Neural cell (in vitro differentiated cells): ENCODE results near the gene VAT1L. TPM values are rescaled to one million over a fixed set of nuclear protein-coding genes. Genes with fewer than 3 reads are reported as not detected.

Source experiments
- H2AFZ ChIP-seq: fragments of 200-600, 300-800 bp; sonication (generic), shearing (Covaris generic); 2 replicates; pipeline ENCODE4 v1.6.0; 2014; ENCODE audit warnings: low read depth, mild to moderate bottlenecking, antibody characterized with exemption, low read length, moderate library complexity
- H3F3A ChIP-seq: fragments of 200-600 bp; shearing (Covaris generic); 2 replicates; pipeline ENCODE4 v1.6.1; 2016; ENCODE audit warnings: mild to moderate bottlenecking, moderate library complexity, mixed read lengths, antibody characterized with exemption, low read length; ENCODE audit not compliant: insufficient read depth, poor library complexity, severe bottlenecking
- H3K27ac ChIP-seq: fragments of 200-600, 300-800 bp; sonication (generic), shearing (Covaris generic); 2 replicates; pipeline ENCODE4 v1.5.1; 2014; ENCODE audit warnings: mild to moderate bottlenecking, low read length, moderate library complexity
- H3K27me3 ChIP-seq: fragments of 300-800, 200-600 bp; sonication (generic), shearing (Covaris generic); 2 replicates; pipeline ENCODE4 v1.6.0; 2014; ENCODE audit warnings: mild to moderate bottlenecking, low read depth, low read length, moderate library complexity; ENCODE audit not compliant: insufficient read depth
- H3K36me3 ChIP-seq: fragments of 300-800, 200-600 bp; sonication (generic), shearing (Covaris generic); 2 replicates; pipeline ENCODE4 v1.5.1; 2014; ENCODE audit warnings: mild to moderate bottlenecking, antibody characterized with exemption, low read length, moderate library complexity; ENCODE audit not compliant: insufficient read depth
- H3K4me2 ChIP-seq: fragments of 300-800, 200-600 bp; sonication (generic), shearing (Covaris generic); 2 replicates; pipeline ENCODE4 v1.6.0; 2014; ENCODE audit warnings: mild to moderate bottlenecking, low read length
- H3K4me3 ChIP-seq: fragments of 300-800, 200-600 bp; sonication (generic), shearing (Covaris generic); 2 replicates; pipeline ENCODE4 v1.5.1; 2014; ENCODE audit warnings: mild to moderate bottlenecking, low read length, moderate library complexity
- H3K79me2 ChIP-seq: fragments of 200-600 bp; shearing (Covaris generic); replicated peaks from 2 replicates; pipeline ENCODE4 v1.6.0; 2014; ENCODE audit warnings: mild to moderate bottlenecking, low read length, moderate library complexity; ENCODE audit not compliant: insufficient read depth
- H3K9ac ChIP-seq: fragments of 300-800, 200-600 bp; sonication (generic), shearing (Covaris generic); 2 replicates; pipeline ENCODE4 v1.6.1; 2016; ENCODE audit warnings: mild to moderate bottlenecking, low read length, mixed read lengths
- H3K9me2 ChIP-seq: fragments of 200-600 bp; shearing (Covaris generic); 2 replicates; pipeline ENCODE4 v1.6.1; 2016; ENCODE audit warnings: mild to moderate bottlenecking, low read length, mixed read lengths; ENCODE audit not compliant: insufficient read depth
- H3K9me3 ChIP-seq: fragments of 200-600, 300-800 bp; sonication (generic), shearing (Covaris generic); 2 replicates; pipeline ENCODE4 v1.6.1; 2016; ENCODE audit warnings: mild to moderate bottlenecking, mixed run types, low read length, moderate library complexity, mixed read lengths
- H4K20me1 ChIP-seq: fragments of 200-600 bp; shearing (Covaris generic); 2 replicates; pipeline ENCODE4 v1.6.1; 2016; ENCODE audit warnings: mild to moderate bottlenecking, mixed run types; ENCODE audit not compliant: insufficient read depth
- EP300 ChIP-seq: fragments of 450-650 bp; conservative IDR thresholded peaks from 2 replicates; pipeline ENCODE4 v1.6.1; 2014; ENCODE audit warnings: antibody characterized with exemption, mild to moderate bottlenecking, moderate library complexity; ENCODE audit not compliant: poor library complexity, severe bottlenecking
- EZH2 ChIP-seq: fragments of 200-600, 300-800 bp; shearing (Covaris generic), sonication (generic); IDR thresholded peaks from 2 replicates; pipeline ENCODE4 v1.6.1; 2014; ENCODE audit warnings: antibody characterized with exemption, low read length, borderline replicate concordance, mild to moderate bottlenecking; ENCODE audit not compliant: insufficient read depth, poor library complexity, severe bottlenecking
- MXI1 ChIP-seq: fragments of 450-650 bp; conservative IDR thresholded peaks from 2 replicates; pipeline ENCODE4 v1.6.1; 2014; ENCODE audit warnings: antibody characterized with exemption, mild to moderate bottlenecking; ENCODE audit not compliant: poor library complexity, severe bottlenecking
- POLR2AphosphoS5 ChIP-seq: IDR thresholded peaks from 2 replicates; pipeline ENCODE4 v1.6.1; 2012
- RAD21 ChIP-seq: fragments of 450-650 bp; conservative IDR thresholded peaks from 2 replicates; pipeline ENCODE4 v1.6.1; 2014; ENCODE audit warnings: antibody characterized with exemption, mild to moderate bottlenecking, moderate library complexity
- SMC3 ChIP-seq: fragments of 450-650 bp; conservative IDR thresholded peaks from 2 replicates; pipeline ENCODE4 v1.6.1; 2014; ENCODE audit warnings: antibody characterized with exemption, mild to moderate bottlenecking, moderate library complexity; ENCODE audit not compliant: poor library complexity
- TAF1 ChIP-seq: IDR thresholded peaks from 2 replicates; pipeline ENCODE4 v1.6.1; 2012; ENCODE audit warnings: low read depth
- polyA plus RNA-seq: library from polyadenylated mRNA; depleted of rRNA; stranded (reverse); fragments of >200 nt; gene quantifications from 2 replicates; pipeline ENCODE4 v1.2.3, GENCODE V29; 2014
- TF ChIP-seq, protein P1 (sequence below): IDR thresholded peaks from 2 replicates; pipeline ENCODE4 v1.6.1; 2012; ENCODE audit warnings: borderline replicate concordance
- TF ChIP-seq, protein P2 (sequence below): fragments of 450-650 bp; IDR thresholded peaks from 2 replicates; pipeline ENCODE4 v1.5.1; 2014; ENCODE audit warnings: antibody characterized with exemption, mild to moderate bottlenecking, moderate library complexity; ENCODE audit not compliant: poor library complexity, severe bottlenecking

The VAT1L gene
- polyA plus RNA-seq, 1 donor from 2014 or later = 54.5 TPM

DNA sequence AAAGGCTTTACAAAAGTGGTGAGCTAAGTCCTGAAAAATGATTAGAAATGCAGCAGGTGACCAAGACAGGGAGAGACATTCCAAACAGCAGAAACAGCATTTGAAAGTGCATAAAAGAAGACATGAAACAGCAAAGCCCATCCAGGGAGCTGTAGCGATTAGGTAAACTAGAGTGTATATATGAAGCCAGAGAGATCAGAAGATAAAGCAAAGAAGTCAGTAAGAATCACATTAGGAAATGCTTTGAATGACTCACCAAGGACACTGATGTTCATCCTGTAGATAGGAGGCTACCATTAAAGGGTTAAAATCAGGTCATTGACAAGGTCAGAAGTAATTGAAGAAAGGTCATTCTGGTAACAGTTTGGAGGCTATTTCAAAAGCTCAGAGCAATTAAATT, 27.6 kb upstream of the VAT1L start:
- no peaks in the 10 kb centered on the region for H3K9me2 ChIP-seq
- no peaks in the 10 kb centered on the region for H3K36me3 ChIP-seq
- no peak overlapping the region for H2AFZ ChIP-seq
- H3K79me2 ChIP-seq = no peaks in the 10 kb centered on the region
- H3K4me2 ChIP-seq = no peak overlapping the region
- no peak overlapping the region for H3K9ac ChIP-seq
- H3F3A ChIP-seq = no peaks in the 10 kb centered on the region
- no peaks in the 10 kb centered on the region for H4K20me1 ChIP-seq
- H3K4me3 ChIP-seq = no peak overlapping the region
- TF ChIP-seq SMC3 (no peak), EZH2 (no peak), MXI1 (no peak), RAD21 (no peak), POLR2AphosphoS5 (no peak), TAF1 (no peak)
- TF ChIP-seq, protein P1, sequence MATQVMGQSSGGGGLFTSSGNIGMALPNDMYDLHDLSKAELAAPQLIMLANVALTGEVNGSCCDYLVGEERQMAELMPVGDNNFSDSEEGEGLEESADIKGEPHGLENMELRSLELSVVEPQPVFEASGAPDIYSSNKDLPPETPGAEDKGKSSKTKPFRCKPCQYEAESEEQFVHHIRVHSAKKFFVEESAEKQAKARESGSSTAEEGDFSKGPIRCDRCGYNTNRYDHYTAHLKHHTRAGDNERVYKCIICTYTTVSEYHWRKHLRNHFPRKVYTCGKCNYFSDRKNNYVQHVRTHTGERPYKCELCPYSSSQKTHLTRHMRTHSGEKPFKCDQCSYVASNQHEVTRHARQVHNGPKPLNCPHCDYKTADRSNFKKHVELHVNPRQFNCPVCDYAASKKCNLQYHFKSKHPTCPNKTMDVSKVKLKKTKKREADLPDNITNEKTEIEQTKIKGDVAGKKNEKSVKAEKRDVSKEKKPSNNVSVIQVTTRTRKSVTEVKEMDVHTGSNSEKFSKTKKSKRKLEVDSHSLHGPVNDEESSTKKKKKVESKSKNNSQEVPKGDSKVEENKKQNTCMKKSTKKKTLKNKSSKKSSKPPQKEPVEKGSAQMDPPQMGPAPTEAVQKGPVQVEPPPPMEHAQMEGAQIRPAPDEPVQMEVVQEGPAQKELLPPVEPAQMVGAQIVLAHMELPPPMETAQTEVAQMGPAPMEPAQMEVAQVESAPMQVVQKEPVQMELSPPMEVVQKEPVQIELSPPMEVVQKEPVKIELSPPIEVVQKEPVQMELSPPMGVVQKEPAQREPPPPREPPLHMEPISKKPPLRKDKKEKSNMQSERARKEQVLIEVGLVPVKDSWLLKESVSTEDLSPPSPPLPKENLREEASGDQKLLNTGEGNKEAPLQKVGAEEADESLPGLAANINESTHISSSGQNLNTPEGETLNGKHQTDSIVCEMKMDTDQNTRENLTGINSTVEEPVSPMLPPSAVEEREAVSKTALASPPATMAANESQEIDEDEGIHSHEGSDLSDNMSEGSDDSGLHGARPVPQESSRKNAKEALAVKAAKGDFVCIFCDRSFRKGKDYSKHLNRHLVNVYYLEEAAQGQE = no peak
- H3K9me3 ChIP-seq = no peaks in the 10 kb centered on the region
- H3K27ac ChIP-seq = no peak overlapping the region
- H3K27me3 ChIP-seq = no peaks in the 10 kb centered on the region

DNA sequence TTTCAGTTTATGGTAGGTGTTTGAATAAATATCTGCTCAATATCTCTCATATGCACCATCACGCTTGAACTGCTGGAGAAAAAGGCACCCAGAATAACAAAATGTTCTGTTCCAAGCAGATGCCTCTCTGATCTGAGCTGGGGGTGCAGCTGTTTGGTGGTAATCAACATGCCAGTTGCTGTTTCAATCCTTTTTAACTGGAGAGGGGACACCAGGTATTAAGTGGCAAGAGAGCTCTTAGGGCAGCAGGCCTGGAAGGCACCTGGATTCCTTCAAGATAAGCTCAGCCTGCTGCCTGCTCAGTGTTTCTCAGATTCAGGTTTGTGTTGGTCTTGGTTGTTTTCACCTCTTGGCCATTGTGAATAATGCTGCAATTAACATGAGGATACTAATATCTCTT, 27.2 kb upstream of the VAT1L start:
- H3K4me2 ChIP-seq = no peak overlapping the region
- H4K20me1 ChIP-seq = no peaks in the 10 kb centered on the region
- H3K27ac ChIP-seq = no peak overlapping the region
- no peak for TF ChIP-seq SMC3
- TF ChIP-seq, protein P2, sequence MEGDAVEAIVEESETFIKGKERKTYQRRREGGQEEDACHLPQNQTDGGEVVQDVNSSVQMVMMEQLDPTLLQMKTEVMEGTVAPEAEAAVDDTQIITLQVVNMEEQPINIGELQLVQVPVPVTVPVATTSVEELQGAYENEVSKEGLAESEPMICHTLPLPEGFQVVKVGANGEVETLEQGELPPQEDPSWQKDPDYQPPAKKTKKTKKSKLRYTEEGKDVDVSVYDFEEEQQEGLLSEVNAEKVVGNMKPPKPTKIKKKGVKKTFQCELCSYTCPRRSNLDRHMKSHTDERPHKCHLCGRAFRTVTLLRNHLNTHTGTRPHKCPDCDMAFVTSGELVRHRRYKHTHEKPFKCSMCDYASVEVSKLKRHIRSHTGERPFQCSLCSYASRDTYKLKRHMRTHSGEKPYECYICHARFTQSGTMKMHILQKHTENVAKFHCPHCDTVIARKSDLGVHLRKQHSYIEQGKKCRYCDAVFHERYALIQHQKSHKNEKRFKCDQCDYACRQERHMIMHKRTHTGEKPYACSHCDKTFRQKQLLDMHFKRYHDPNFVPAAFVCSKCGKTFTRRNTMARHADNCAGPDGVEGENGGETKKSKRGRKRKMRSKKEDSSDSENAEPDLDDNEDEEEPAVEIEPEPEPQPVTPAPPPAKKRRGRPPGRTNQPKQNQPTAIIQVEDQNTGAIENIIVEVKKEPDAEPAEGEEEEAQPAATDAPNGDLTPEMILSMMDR = no peak
- no peak for TF ChIP-seq POLR2AphosphoS5
- TF ChIP-seq RAD21 = no peak
- TF ChIP-seq TAF1 = no peak
- TF ChIP-seq MXI1 = no peak
- no peak for TF ChIP-seq EP300
- TF ChIP-seq, protein P1 = no peak
- no peak for TF ChIP-seq EZH2
- H3K79me2 ChIP-seq = no peaks in the 10 kb centered on the region
- no peak overlapping the region for H3K9ac ChIP-seq
- no peak overlapping the region for H3K4me3 ChIP-seq
- H3K9me2 ChIP-seq = no peaks in the 10 kb centered on the region
- H3K27me3 ChIP-seq = no peaks in the 10 kb centered on the region
- H3K36me3 ChIP-seq = no peaks in the 10 kb centered on the region
- no peak overlapping the region for H2AFZ ChIP-seq
- H3F3A ChIP-seq = no peaks in the 10 kb centered on the region
- H3K9me3 ChIP-seq = no peaks in the 10 kb centered on the region
